ACC112 (cell line): ENCODE measurements around the gene OPRL1.

Experiments used
- H2AFZ ChIP-seq: fragments of 200-600 bp; sonication (generic); one replicate; pipeline ENCODE4 v1.6.0; 2017; ENCODE audit warnings: antibody characterized with exemption, low read length; ENCODE audit not compliant: unreplicated experiment
- H3K27ac ChIP-seq: fragments of 200-600 bp; sonication (generic); 2 replicates; pipeline ENCODE4 v1.5.1; 2014; ENCODE audit warnings: low read depth, mild to moderate bottlenecking, antibody characterized with exemption, low read length, moderate library complexity
- H3K27me3 ChIP-seq: fragments of 200-600 bp; sonication (generic); 2 replicates; pipeline ENCODE4 v1.6.1; 2014; ENCODE audit warnings: mild to moderate bottlenecking, antibody characterized with exemption, low read length, moderate library complexity, mixed read lengths; ENCODE audit not compliant: insufficient read depth
- H3K36me3 ChIP-seq: fragments of 200-600 bp; sonication (generic); 2 replicates; pipeline ENCODE4 v1.6.1; 2016; ENCODE audit warnings: mild to moderate bottlenecking, antibody characterized with exemption, low read length, moderate library complexity, mixed read lengths; ENCODE audit not compliant: insufficient read depth
- H3K4me1 ChIP-seq: fragments of 200-600 bp; sonication (generic); one replicate; pipeline ENCODE4 v1.6.1; 2016; ENCODE audit warnings: low read length, mixed read lengths; ENCODE audit not compliant: insufficient read depth, unreplicated experiment, control insufficient read depth
- H3K4me3 ChIP-seq: fragments of 200-600 bp; sonication (generic); 2 replicates; pipeline ENCODE4 v1.5.1; 2014; ENCODE audit warnings: mild to moderate bottlenecking, low read depth, low read length
- H3K79me2 ChIP-seq: fragments of 200-600 bp; sonication (generic); one replicate; pipeline ENCODE4 v1.6.0; 2016; ENCODE audit warnings: low read length; ENCODE audit not compliant: control insufficient read depth, unreplicated experiment, insufficient read depth

OPRL1 gene

DNA sequence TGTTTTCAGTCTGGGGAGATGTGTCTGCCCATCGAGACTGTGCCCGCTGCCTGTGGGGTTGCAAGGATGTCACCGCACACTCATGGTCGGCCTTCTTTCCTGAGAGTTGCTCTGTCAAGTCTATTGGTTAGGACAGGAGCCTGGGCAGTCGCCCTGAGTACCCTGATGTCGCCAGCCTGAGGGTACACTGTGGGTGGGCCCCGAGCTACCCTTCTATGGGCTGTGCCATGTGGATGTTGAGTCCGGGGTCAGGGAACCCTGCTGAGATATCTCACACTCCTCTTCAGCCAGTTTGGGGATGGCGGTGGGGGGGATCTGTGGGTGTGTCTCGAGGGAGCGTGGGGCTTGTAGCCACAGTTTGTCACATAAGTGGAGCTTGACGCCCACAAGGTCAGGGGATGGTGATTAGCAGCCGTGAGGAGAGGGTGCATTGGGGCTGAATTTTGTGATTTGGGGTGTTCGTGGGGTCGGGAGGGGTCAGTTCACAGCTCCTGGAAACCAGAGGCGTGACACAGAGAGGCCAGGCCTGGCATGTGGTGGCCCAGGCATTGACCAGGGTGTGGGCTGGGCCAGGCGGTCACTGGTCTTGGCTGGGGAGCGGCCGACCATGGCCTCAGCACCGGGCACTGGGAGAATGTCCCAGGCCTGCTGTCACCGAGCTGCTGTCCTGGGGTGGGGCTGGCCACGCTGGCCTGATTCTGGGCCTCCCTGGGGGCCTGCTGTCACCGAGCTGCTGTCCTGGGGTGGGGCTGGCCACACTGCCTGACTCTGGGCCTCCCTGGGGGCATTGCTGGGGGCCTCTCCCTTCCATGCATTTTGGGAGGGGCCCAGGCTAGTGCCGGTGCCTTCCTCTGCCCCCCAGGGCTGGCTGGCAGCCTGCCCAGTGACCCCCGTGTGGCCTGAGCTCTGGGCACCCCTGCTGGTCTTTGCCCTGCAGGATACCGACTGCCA lies 29.1 kb downstream of the OPRL1 start:
- H3K4me1 ChIP-seq = no peaks in the 10 kb centered on the region
- no peak overlapping the region for H2AFZ ChIP-seq
- H3K4me3 ChIP-seq = no peak overlapping the region
- no peaks in the 10 kb centered on the region for H3K79me2 ChIP-seq
- H3K27ac ChIP-seq = no peak overlapping the region
- H3K36me3 ChIP-seq = no peaks in the 10 kb centered on the region
- H3K27me3 ChIP-seq = peaks cover 2% of the 10 kb centered on the region

DNA sequence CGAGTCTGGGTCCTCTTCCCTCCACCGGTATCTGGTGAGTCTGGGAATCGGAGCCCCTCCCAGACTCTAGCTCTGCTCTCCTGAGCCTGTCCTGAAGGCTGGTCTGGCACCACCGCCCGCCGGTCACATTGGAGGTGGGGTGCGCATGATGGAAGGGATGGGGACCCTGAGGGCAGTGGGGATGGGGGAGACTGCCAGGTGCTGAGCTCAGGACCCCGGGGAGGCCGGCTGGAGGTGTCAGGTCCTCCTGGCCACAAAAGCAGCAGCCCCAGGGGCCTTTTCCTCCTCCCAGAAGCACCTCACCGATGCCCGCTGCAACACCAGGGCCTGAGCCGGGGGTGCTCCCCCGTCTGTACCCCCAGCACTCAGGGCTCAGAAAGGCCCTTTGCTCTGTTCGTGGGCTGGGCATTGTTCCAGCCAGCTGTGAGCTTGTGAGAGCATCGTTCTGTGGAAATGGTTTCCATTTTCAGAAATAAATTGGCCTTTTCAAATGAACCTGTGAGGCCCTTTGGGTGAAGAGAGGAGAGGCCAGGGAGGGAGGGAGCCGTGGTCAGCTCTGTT lies 30.0 kb downstream of the OPRL1 start:
- no peak overlapping the region for H2AFZ ChIP-seq
- no peaks in the 10 kb centered on the region for H3K4me1 ChIP-seq
- no peaks in the 10 kb centered on the region for H3K36me3 ChIP-seq
- no peaks in the 10 kb centered on the region for H3K27me3 ChIP-seq
- H3K27ac ChIP-seq = no peak overlapping the region
- no peak overlapping the region for H3K4me3 ChIP-seq
- H3K79me2 ChIP-seq = no peaks in the 10 kb centered on the region

DNA sequence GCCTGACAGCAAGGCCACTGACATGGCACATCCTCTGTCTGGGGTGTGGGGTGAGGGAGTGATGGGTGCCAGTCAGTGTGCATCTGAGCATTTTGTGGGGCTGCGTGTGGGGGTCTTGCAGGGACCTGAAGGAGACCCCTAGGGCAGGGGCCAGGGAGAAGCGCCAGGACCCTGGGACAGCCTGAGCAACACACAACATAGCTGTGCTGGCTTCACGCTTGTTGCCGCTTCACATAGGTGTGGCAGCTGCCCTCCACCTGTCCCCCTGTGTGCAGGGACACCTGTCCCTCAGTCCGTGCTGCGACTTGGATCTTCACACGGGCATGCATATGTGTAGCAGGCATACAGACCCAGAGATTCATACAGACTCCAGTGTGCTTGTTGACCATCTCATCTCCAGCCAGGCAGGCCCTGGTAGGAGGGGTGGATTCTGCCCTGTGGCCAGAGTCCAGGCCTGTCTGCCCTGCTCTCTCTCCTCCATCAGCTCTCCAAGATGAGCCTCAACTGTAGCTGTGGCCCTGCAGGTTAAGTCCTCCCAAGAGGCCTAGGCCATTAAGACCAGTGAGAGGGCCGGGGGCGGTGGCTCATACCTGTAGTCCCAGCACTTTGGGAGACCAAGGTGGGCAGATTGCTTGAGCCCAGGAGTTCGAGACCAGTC lies 30.7 kb downstream of the OPRL1 start:
- Histone ChIP-seq H3K27me3 (no peaks in the 10 kb centered on the region), H2AFZ (no peak overlapping the region), H3K4me1 (no peaks in the 10 kb centered on the region), H3K4me3 (no peak overlapping the region), H3K27ac (no peak overlapping the region), H3K36me3 (no peaks in the 10 kb centered on the region), H3K79me2 (no peaks in the 10 kb centered on the region)

DNA sequence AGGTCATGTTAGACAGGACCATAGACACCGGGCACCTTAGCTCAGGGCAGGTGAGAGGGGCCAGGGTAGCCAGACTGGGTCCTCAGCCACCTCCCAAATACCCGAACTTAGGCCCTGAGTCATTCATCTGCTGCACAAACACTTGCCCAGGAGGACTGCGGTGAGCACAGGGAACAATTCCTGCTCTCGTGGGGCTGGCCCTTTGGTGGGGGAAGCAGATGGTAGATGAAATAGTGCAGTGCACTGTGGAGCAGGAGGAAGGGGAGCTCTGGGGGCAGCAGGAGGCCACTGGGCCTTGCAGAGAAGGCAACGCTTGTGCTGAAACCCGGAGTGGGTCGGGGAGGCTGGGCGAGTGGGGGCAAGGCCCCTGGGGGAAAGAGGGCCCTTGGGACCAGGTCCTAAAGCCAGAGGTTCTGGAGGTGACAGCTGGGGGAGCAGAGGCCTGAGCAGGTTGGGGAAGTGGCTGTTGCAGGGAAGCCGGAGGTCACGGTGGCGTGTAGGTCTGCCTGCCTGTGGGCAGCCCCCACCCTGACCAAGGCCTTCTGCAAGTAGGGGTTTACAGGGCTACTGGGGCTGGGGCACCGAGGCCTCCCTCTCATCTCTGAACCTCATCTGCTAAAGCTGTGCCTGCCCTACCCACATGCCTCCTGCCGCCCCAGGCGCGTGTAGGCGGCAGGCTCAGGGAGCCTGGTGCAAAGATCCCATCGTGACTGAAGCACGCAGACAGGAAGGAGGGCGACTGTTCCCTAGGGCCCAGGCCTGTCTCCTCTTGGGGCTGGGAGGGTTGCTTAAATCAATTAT lies 32.2 kb downstream of the OPRL1 start:
- no peak overlapping the region for H3K4me3 ChIP-seq
- no peaks in the 10 kb centered on the region for H3K36me3 ChIP-seq
- H3K79me2 ChIP-seq = no peaks in the 10 kb centered on the region
- H3K4me1 ChIP-seq = no peaks in the 10 kb centered on the region
- no peak overlapping the region for H2AFZ ChIP-seq
- H3K27me3 ChIP-seq = no peaks in the 10 kb centered on the region
- H3K27ac ChIP-seq = no peak overlapping the region

DNA sequence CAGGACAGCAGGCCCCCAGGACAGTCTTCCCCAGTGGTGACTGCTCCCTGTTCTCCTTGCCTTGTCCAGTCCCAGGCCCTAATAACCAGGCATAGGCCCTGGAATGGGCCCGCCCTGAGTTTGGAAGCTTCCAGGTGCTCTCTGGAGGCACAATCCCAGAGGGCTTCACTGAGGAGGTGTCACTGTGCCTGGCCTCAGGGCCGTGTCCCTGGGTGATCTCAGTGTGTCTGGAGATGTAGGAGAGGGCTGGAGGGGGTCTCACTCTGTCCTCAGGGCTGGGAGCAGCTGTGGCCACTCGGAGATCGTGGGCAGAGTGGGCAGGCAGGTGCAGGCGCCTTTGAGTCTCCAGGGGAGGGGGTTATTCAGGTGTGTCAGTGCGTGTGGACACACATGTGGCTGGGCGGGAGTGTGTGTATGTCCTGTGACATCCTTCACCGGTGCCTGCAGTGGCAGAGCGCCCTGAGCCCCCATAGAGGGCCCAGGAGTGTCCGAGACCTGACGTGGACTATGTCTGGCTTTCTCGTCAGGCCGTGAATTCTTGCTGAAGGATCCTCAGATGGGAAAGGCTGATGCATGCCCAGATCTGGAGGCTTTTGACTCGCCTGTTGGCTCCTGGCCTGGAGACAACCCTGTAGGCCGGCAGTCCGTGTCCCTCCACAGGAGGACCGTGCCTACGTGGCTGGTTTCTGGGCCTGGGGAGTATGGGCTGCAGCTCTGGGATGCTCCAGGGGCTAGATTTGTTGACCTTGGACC lies 33.0 kb downstream of the OPRL1 start:
- no peaks in the 10 kb centered on the region for H3K36me3 ChIP-seq
- H3K4me1 ChIP-seq = no peaks in the 10 kb centered on the region
- no peaks in the 10 kb centered on the region for H3K27me3 ChIP-seq
- H2AFZ ChIP-seq = no peak overlapping the region
- no peaks in the 10 kb centered on the region for H3K79me2 ChIP-seq
- H3K4me3 ChIP-seq = no peak overlapping the region
- no peak overlapping the region for H3K27ac ChIP-seq

DNA sequence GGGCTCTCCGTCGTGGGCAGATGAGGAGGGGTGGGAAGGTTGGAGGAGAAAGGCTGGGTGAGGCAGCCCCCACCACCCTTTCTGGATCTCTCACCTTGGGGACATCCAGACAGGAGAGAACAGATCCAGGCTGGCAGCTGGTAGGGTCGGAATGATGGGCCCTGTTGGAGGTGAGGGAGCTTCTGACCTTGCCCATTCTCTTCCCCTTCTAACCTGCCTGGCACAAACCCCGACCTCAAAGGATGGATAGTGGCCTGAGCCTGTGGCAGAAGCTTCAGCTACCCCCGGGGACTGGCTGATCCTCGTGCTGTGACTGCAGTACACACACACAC lies 33.5 kb downstream of the OPRL1 start:
- Histone ChIP-seq H2AFZ (no peak overlapping the region), H3K4me3 (no peak overlapping the region), H3K27ac (no peak overlapping the region), H3K27me3 (no peaks in the 10 kb centered on the region), H3K79me2 (no peaks in the 10 kb centered on the region), H3K36me3 (no peaks in the 10 kb centered on the region), H3K4me1 (no peaks in the 10 kb centered on the region)

DNA sequence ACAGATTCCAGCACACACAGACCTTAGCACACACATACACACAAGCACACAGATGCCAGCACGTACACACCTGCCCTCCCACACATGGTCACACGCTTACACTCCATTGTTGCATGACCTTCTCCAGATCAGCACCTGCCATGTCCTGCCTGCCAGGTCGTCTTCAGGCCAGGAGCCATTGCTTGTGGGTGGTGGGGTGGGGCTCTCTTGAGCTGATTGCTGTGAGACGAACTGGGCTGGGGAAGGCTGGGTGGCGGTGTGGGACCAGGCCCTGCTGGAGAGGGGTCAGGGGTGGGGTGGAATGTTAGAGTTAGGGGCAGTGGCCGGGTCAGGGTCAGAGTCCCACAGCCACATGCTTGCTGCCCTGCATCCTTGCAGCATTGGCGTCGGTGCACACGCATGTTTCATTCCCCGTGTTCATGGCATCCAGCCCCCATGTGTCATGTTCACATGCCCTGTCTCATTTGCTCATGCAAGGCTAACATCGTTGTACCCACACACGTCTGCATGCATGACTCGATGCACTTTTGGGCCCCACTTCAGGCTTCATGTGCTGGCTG lies 34.0 kb downstream of the OPRL1 start:
- no peaks in the 10 kb centered on the region for H3K4me1 ChIP-seq
- no peaks in the 10 kb centered on the region for H3K79me2 ChIP-seq
- no peak overlapping the region for H2AFZ ChIP-seq
- no peak overlapping the region for H3K4me3 ChIP-seq
- no peaks in the 10 kb centered on the region for H3K36me3 ChIP-seq
- no peak overlapping the region for H3K27ac ChIP-seq
- H3K27me3 ChIP-seq = no peaks in the 10 kb centered on the region

DNA sequence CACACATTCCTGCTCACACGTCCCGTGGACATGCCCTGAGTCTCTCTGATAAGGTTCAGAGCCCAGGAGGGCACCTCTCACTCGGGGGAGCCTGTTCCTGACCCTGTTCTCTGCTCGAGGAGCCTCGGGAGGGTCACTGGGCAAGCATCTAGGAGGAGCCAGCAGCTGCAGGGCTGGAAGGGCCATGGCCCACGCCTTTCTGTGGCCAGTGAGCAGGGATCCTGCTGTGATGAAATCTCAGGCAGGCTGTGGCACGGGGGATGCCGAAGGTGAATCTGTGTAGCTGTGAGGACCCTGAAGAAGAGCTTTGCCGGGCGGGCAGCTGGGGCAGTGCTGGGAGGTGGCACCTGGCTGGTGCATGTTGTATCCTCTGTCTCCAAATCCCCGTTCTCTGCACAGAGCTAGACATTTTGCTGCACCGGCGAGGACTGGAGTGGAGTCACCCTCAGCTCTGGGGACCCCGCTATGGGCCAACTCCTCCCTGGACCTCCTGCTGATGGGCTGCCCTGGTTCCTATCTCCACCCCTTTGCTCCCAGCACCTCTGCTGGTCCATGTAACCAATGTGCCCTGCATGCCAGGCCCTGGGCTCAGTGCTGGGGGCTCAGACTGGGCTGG lies 34.6 kb downstream of the OPRL1 start:
- no peaks in the 10 kb centered on the region for H3K36me3 ChIP-seq
- no peak overlapping the region for H3K4me3 ChIP-seq
- H3K79me2 ChIP-seq = no peaks in the 10 kb centered on the region
- H2AFZ ChIP-seq = no peak overlapping the region
- H3K27ac ChIP-seq = no peak overlapping the region
- no peaks in the 10 kb centered on the region for H3K27me3 ChIP-seq
- H3K4me1 ChIP-seq = no peaks in the 10 kb centered on the region

DNA sequence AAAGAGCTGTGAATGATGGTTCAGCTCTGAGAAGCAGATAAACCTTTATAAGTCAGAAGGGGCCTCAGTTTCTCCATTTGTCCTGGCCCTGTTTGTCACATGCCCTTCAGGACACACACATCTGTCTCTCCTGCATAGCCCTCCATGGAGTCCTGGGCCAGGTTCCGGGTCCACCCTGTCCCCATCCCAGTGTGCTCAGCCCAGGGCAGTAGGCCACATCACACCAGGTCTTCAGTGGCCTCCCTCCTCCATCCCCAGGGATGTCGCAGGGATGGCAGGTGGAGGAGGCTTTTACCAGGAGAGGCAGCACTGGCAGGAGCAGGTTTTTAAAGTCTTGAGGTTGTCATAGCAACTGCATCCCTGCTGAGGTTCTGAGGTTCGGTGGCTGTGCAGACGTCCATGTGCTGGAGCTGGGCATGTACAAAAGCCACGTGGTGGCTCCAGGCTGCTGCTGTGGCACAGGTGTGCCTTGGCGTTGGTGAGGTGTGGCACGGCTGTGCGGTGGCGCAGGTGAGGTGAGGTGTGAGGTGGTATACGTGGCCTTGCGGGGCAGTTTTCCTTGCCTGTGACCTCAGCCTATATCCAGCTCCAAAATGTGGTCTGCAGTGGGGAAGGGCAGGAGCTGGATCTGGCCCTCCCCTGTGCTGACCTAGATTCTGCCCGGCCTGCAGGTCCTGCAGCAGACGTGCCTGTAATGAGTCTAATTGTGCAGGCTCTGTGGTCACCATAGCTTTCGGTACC lies 35.5 kb downstream of the OPRL1 start:
- H3K27me3 ChIP-seq = no peaks in the 10 kb centered on the region

More for the DNA sequence above, 35.5 kb downstream of the OPRL1 start:
- Histone ChIP-seq H2AFZ (no peak overlapping the region), H3K27ac (no peak overlapping the region), H3K36me3 (no peaks in the 10 kb centered on the region), H3K4me3 (no peak overlapping the region), H3K4me1 (no peaks in the 10 kb centered on the region), H3K79me2 (no peaks in the 10 kb centered on the region)
